GM12878 (cell line): Measurements from ENCODE around the gene SPINT1. TPM values are rescaled to one million over a fixed set of nuclear protein-coding genes. Genes with fewer than 3 reads are reported as not detected.

Experiments used
- ATAC-seq: fragments of 200-7000 bp; cut with Tn5 transposase; 3 replicates; pipeline ENCODE4 v1.9.1; 2020; ENCODE audit warnings: mild to moderate bottlenecking, moderate library complexity
- BruUV-seq: library from RNA; stranded (reverse); fragments of 400-500 nt; replicated peaks from 2 replicates; lab custom pipeline; 2021; lab: Mats Ljungman, UMichigan
- CTCF ChIA-PET: fragments of 300-600 bp; sonication (Branson Sonifier 250); formaldehyde crosslinking; extraction: SDS; loops from one replicate; lab custom pipeline; 2021; ENCODE audit warnings: inconsistent platforms; lab: Yijun Ruan, JAX
- POLR2A ChIA-PET: fragments of 350-600 bp; formaldehyde crosslinking; extraction: SDS; loops from one replicate; lab custom pipeline; 2021; ENCODE audit warnings: inconsistent platforms; lab: Charles Lee
- RAD21 ChIA-PET: fragments of 300-600 bp; sonication (Branson Sonifier 250); formaldehyde crosslinking; loops from one replicate; lab custom pipeline; 2023; ENCODE audit warnings: antibody characterized with exemption; ENCODE audit not compliant: unreplicated experiment; lab: Charles Lee
- SMC1A ChIA-PET: fragments of 300-600 bp; sonication (Branson Sonifier 250); formaldehyde crosslinking; loops from one replicate; lab custom pipeline; 2023; ENCODE audit not compliant: unreplicated experiment, uncharacterized antibody; lab: Charles Lee
- DNase-seq: peaks from one replicate; pipeline ENCODE4 v3.0.0-alpha.2; 2011; ENCODE audit warnings: low read depth, low spot score
- FAIRE-seq: peaks from 3 replicates; lab custom pipeline; 2011; peaks lifted over from hg19 to GRCh38; lab: Jason Lieb, UNC
- H2AFZ ChIP-seq: 2 replicates; pipeline ENCODE4 v1.6.0; 2011; ENCODE audit warnings: low read depth, low read length, control low read depth; ENCODE audit not compliant: control insufficient read depth
- H3K27ac ChIP-seq: 2 replicates; pipeline ENCODE4 v1.5.1; 2011; ENCODE audit warnings: control low read depth; ENCODE audit not compliant: control insufficient read depth, insufficient read depth
- H3K27me3 ChIP-seq, 2 experiments: replicated peaks in 1 of 2; 2 replicates each; pipeline versions ENCODE4 v1.6.0 to v1.6.1; 2011; ENCODE audit warnings: low read length in 1 of 2; ENCODE audit not compliant: control insufficient read depth in 2 of 2, insufficient read depth in 2 of 2
- H3K36me3 ChIP-seq, 2 experiments: 2 replicates each; pipeline ENCODE4 v1.5.1; 2011; ENCODE audit warnings: low read length in 1 of 2; ENCODE audit not compliant: control insufficient read depth in 2 of 2, insufficient read depth in 2 of 2
- H3K4me1 ChIP-seq: 2 replicates; pipeline ENCODE4 v1.6.1; 2011; ENCODE audit warnings: mild to moderate bottlenecking, low read length, moderate library complexity, mixed read lengths; ENCODE audit not compliant: control insufficient read depth, insufficient read depth
- H3K4me2 ChIP-seq: 2 replicates; pipeline ENCODE4 v1.6.0; 2011; ENCODE audit warnings: control low read depth; ENCODE audit not compliant: control insufficient read depth, insufficient read depth
- H3K4me3 ChIP-seq: fragments of 200-600 bp; sonication (generic); 2 replicates; pipeline ENCODE4 v1.5.1; 2016
- H3K79me2 ChIP-seq: 2 replicates; pipeline ENCODE4 v1.6.0; 2011; ENCODE audit warnings: low read length; ENCODE audit not compliant: control insufficient read depth, insufficient read depth
- H3K9ac ChIP-seq: 2 replicates; pipeline ENCODE4 v1.8.0; 2011; ENCODE audit warnings: low read length, control low read depth, mixed read lengths; ENCODE audit not compliant: control insufficient read depth, insufficient read depth
- H3K9me3 ChIP-seq: replicated peaks from 3 replicates; pipeline ENCODE4 v1.5.1; 2011; ENCODE audit warnings: mild to moderate bottlenecking, low read length; ENCODE audit not compliant: control insufficient read depth, insufficient read depth
- H4K20me1 ChIP-seq: 2 replicates; pipeline ENCODE4 v1.6.0; 2011; ENCODE audit not compliant: control insufficient read depth, insufficient read depth
- HCFC1 ChIP-seq: fragments of 150-350 bp; IDR thresholded peaks from 2 replicates; pipeline ENCODE4 v1.6.1; 2014; ENCODE audit warnings: low read length
- IKZF1 ChIP-seq: fragments of 450-650 bp; conservative IDR thresholded peaks from 2 replicates; pipeline ENCODE4 v1.6.1; 2017; ENCODE audit warnings: antibody characterized with exemption, mild to moderate bottlenecking
- IKZF2 ChIP-seq, 2 experiments: fragments of 450-650 bp; IDR thresholded peaks; 2 replicates each; pipeline ENCODE4 v1.6.1; 2017; ENCODE audit warnings: mild to moderate bottlenecking in 2 of 2, moderate library complexity in 2 of 2
- IRF4 ChIP-seq: IDR thresholded peaks from 2 replicates; pipeline ENCODE4 v1.6.1; 2011; ENCODE audit warnings: low read depth, low read length
- MYC ChIP-seq: IDR thresholded peaks from 2 replicates; pipeline ENCODE4 v1.6.1; 2011; ENCODE audit warnings: mild to moderate bottlenecking, low read length, moderate library complexity, inconsistent platforms; ENCODE audit not compliant: insufficient read depth, insufficient replicate concordance, insufficient read length, severe bottlenecking
- RBBP5 ChIP-seq: fragments of 200-600 bp; sonication (generic); conservative IDR thresholded peaks from 2 replicates; pipeline ENCODE4 v1.6.1; 2016
- SIN3A ChIP-seq: IDR thresholded peaks from 2 replicates; pipeline ENCODE4 v1.6.1; 2012; ENCODE audit warnings: low read depth, low read length, improper control_type of control experiment
- WRNIP1 ChIP-seq: IDR thresholded peaks from 2 replicates; pipeline ENCODE4 v1.6.1; 2011; ENCODE audit warnings: low read depth, low read length, improper control_type of control experiment, borderline replicate concordance
- ZBTB4 ChIP-seq: fragments of 450-650 bp; formaldehyde crosslinking; IDR thresholded peaks from 2 replicates; pipeline ENCODE4 v1.4.0; 2022; ENCODE audit warnings: mild to moderate bottlenecking, moderate library complexity
- ZNF217 ChIP-seq: fragments of 450-650 bp; IDR thresholded peaks from 2 replicates; pipeline ENCODE4 v1.6.1; 2017; ENCODE audit warnings: antibody characterized with exemption, mild to moderate bottlenecking
- ZNF687 ChIP-seq: fragments of 450-650 bp; IDR thresholded peaks from 2 replicates; pipeline ENCODE4 v1.6.1; 2017; ENCODE audit warnings: mild to moderate bottlenecking, moderate library complexity
- WGBS: methylation state at CpG from one replicate; pipeline ENCODE4 v1.1.6; 2016; ENCODE audit warnings: low lambda C conversion rate; ENCODE audit not compliant: insufficient replicate concordance, insufficient coverage; ENCODE audit errors: missing lambda C conversion rate; 5-methylcytosine and 5-hydroxymethylcytosine counted together
- in situ Hi-C: fragments of 300-500 bp; cut with MboI; formaldehyde crosslinking; loops from 9 replicates; pipeline ENCODE4 v1.14.3; 2018; ENCODE audit warnings: mixed read lengths
- intact Hi-C: fragments of 100-400 bp; cut with micrococcal nuclease; formaldehyde crosslinking; loops from one replicate; pipeline ENCODE4 v1.14.2; 2022; ENCODE audit not compliant: unreplicated experiment
- polyA plus RNA-seq, 11 experiments: library from polyadenylated mRNA; depleted of rRNA in 4 of 11; unstranded in 6 of 11; stranded (reverse) in 5 of 11; fragments of >200 nt; fragmentation: Nextera tagmentation in 4 of 11; fragmentation: Illumina TruSeq in 1 of 11; extraction: Ambion mirVana in 4 of 11; extraction: Trizol in 1 of 11; gene quantifications; 1 replicate in 1 of 11; 2 replicates in 10 of 11; pipeline versions ENCODE4 v1.2.1 to v1.2.3, GENCODE V29; 2011 to 2016; ENCODE audit warnings: inconsistent platforms in 2 of 11, missing spikeins in 2 of 11, low read depth in 1 of 11
- total RNA-seq, 4 experiments: library from RNA; depleted of rRNA in 3 of 4; stranded (reverse); fragments of >200 nt in 3 of 4; fragmentation: Illumina TruSeq in 1 of 4; extraction: Trizol in 1 of 4; gene quantifications; 2 replicates each; pipeline versions ENCODE4 v1.2.1 to v1.2.3, GENCODE V29; 2013 to 2021

The SPINT1 gene
- total and polyA plus RNA-seq, 10 of the 15 experiments (the other 5 are each of a cell fraction or from before 2014, with no cell fraction given), result 3.5 to 28.6 (median 10.2) TPM

GRCh38 chr15:40843885-40844695 lies at the start of gene SPINT1 (continued):
- no peak for TF ChIP-seq MYC
- no peak for TF ChIP-seq IRF4
- peak; percentile 19; the same call in 1 of the 2 replicates for TF ChIP-seq ZNF687
- no peak for TF ChIP-seq IKZF2 (IDR thresholded peaks at IDR 0.05)
- TF ChIP-seq SIN3A, result no peak
- TF ChIP-seq ZNF217, result 0 out of 2 replicates have a peak, but pooled peaks have one; percentile 62
- TF ChIP-seq IKZF1, result peak; percentile 75

- Histone ChIP-seq H4K20me1 (no peaks in the 10 kb centered on the region), H3K9me3 (no peaks in the 10 kb centered on the region), H3K27ac (no peak overlapping the region), H3K4me1 (no peaks in the 10 kb centered on the region), H2AFZ (no peak overlapping the region), H3K4me2 (no peak overlapping the region), H3K4me3 (no peak overlapping the region), H3K36me3 (no peaks in the 10 kb centered on the region), H3K27me3 (no peaks in the 10 kb centered on the region), H3K9ac (no peak overlapping the region), H3K79me2 (no peaks in the 10 kb centered on the region; the same call in 1 of the 2 replicates)
- SMC1A ChIA-PET, result interaction anchor here (1.3 kb wide), 1 partner anchor 8 kb away, joined by 4 read pairs; no protein-coding TSS in a partner anchor
- RAD21 ChIA-PET, result interaction anchor here (0.7 to 1.8 kb wide), 2 partner anchors 10 to 62 kb away, joined by 3 to 4 read pairs; no protein-coding TSS in a partner anchor
- POLR2A ChIA-PET, result no interaction called here
- in situ Hi-C loops (no loop called here), intact Hi-C loops (no loop called here)
- 100% methylated on average over 2 of the region's 2 CpGs for WGBS
- TF ChIP-seq RBBP5 (no peak), ZBTB4 (CRISPR knock-in tag) (no peak), IKZF1 (no peak), WRNIP1 (no peak), HCFC1 (no peak)
- DNase-seq (no peak), FAIRE-seq (no peak), ATAC-seq (no peak)
- CTCF ChIA-PET, result no interaction called here
- BruUV-seq, result no TSS peak
These were observed 47.8 kb upstream of the SPINT1 start for GRCh38 chr15:40796041-40796440.
